A549 (cell line): ENCODE measurements around the gene KCNJ9.

Experiments used
- BCL3 ChIP-seq: fragments of >200 bp; sonication (Bioruptor Twin); formaldehyde crosslinking; IDR thresholded peaks from 3 replicates; pipeline ENCODE4 v1.6.1; 2016
- BHLHE40 ChIP-seq: IDR thresholded peaks from 2 replicates; pipeline ENCODE4 v1.6.1; 2012; ENCODE audit warnings: low read depth, low read length, inconsistent platforms
- CHD2 ChIP-seq: fragments of 150-350 bp; IDR thresholded peaks from 2 replicates; pipeline ENCODE4 v1.6.1; 2014; ENCODE audit warnings: low read length; ENCODE audit not compliant: partially characterized antibody
- EHMT2 ChIP-seq: fragments of 200-600 bp; sonication (generic); IDR thresholded peaks from 2 replicates; pipeline ENCODE4 v1.6.1; 2016; ENCODE audit warnings: antibody characterized with exemption, low read depth, mild to moderate bottlenecking, moderate library complexity
- EP300 ChIP-seq, 2 experiments: fragments of >200 bp; sonication (Bioruptor Twin); formaldehyde crosslinking; IDR thresholded peaks; 2 replicates in 1 of 2; 3 replicates in 1 of 2; pipeline ENCODE4 v1.6.1; 2016 to 2017
- NFE2L2 ChIP-seq: fragments of 150-350 bp; conservative IDR thresholded peaks from 2 replicates; pipeline ENCODE4 v1.6.1; 2014; ENCODE audit warnings: low read length
- POLR2A ChIP-seq: IDR thresholded peaks from 2 replicates; pipeline ENCODE4 v1.6.1; 2012; ENCODE audit warnings: mild to moderate bottlenecking, low read length
- POLR2AphosphoS2 ChIP-seq: conservative IDR thresholded peaks from 2 replicates; pipeline ENCODE4 v1.6.1; 2012; ENCODE audit warnings: low read length, improper control_type of control experiment, inconsistent platforms
- RAD21 ChIP-seq, 2 experiments: fragments of >200 bp in 1 of 2; sonication (Bioruptor Twin) in 1 of 2; formaldehyde crosslinking in 1 of 2; IDR thresholded peaks in 1 of 2; conservative IDR thresholded peaks in 1 of 2; 2 replicates in 1 of 2; 3 replicates in 1 of 2; pipeline ENCODE4 v1.6.1; 2012 to 2018; ENCODE audit warnings: inconsistent platforms in 1 of 2
- REST ChIP-seq: fragments of 200-600 bp; sonication (generic); IDR thresholded peaks from 2 replicates; pipeline ENCODE4 v1.6.1; 2016; ENCODE audit warnings: antibody characterized with exemption, mild to moderate bottlenecking, moderate library complexity
- RNF2 ChIP-seq: fragments of 200-600 bp; sonication (generic); IDR thresholded peaks from 2 replicates; pipeline ENCODE4 v1.6.1; 2016; ENCODE audit warnings: low read depth, mild to moderate bottlenecking, antibody characterized with exemption, moderate library complexity, borderline replicate concordance
- SREBF2 ChIP-seq: fragments of 450-650 bp; IDR thresholded peaks from 2 replicates; pipeline ENCODE4 v1.6.1; 2014; ENCODE audit warnings: mild to moderate bottlenecking, moderate library complexity
- ZC3H11A ChIP-seq: fragments of 450-650 bp; IDR thresholded peaks from 2 replicates; pipeline ENCODE4 v1.6.1; 2014; ENCODE audit warnings: antibody characterized with exemption, mild to moderate bottlenecking
- TF ChIP-seq, protein P1 (sequence below): fragments of >200 bp; sonication (Bioruptor Twin); formaldehyde crosslinking; IDR thresholded peaks from 3 replicates; pipeline ENCODE4 v1.5.1; 2016

GRCh38 chr1:160101717-160102522 lies 20.6 kb downstream of the KCNJ9 start:
- TF ChIP-seq, protein P1, sequence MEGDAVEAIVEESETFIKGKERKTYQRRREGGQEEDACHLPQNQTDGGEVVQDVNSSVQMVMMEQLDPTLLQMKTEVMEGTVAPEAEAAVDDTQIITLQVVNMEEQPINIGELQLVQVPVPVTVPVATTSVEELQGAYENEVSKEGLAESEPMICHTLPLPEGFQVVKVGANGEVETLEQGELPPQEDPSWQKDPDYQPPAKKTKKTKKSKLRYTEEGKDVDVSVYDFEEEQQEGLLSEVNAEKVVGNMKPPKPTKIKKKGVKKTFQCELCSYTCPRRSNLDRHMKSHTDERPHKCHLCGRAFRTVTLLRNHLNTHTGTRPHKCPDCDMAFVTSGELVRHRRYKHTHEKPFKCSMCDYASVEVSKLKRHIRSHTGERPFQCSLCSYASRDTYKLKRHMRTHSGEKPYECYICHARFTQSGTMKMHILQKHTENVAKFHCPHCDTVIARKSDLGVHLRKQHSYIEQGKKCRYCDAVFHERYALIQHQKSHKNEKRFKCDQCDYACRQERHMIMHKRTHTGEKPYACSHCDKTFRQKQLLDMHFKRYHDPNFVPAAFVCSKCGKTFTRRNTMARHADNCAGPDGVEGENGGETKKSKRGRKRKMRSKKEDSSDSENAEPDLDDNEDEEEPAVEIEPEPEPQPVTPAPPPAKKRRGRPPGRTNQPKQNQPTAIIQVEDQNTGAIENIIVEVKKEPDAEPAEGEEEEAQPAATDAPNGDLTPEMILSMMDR: no peak
- TF ChIP-seq BCL3 (no peak), POLR2AphosphoS2 (no peak), ZC3H11A (no peak), POLR2A (no peak), RAD21 (conservative IDR thresholded peaks at IDR 0.05 in 1 of 2, IDR thresholded peaks at IDR 0.05 in 1 of 2) (no peak), SREBF2 (no peak), EP300 (IDR thresholded peaks at IDR 0.05) (no peak), BHLHE40 (no peak), RNF2 (no peak), EHMT2 (no peak), CHD2 (no peak), NFE2L2 (no peak), REST (no peak)
